H1 (cell line): ENCODE data around the gene ITPR3. TPM values are rescaled to one million over a fixed set of nuclear protein-coding genes. Genes with fewer than 3 reads are reported as not detected.

Experiments
- CTCF ChIA-PET: fragments of 300-600 bp; sonication (Branson Sonifier 250); formaldehyde crosslinking; loops from one replicate; lab custom pipeline; 2021; ENCODE audit not compliant: partially characterized antibody; lab: Charles Lee
- POLR2A ChIA-PET: fragments of 300-600 bp; sonication (Branson Sonifier 250); formaldehyde crosslinking; loops from one replicate; lab custom pipeline; 2021; ENCODE audit warnings: inconsistent platforms; ENCODE audit not compliant: partially characterized antibody; lab: Charles Lee
- DNase-seq, 2 experiments: peaks; one replicate each; pipeline versions ENCODE4 v3.0.0 to v3.0.0-alpha.2; 2010 to 2022; ENCODE audit warnings: low spot score in 2 of 2, low read depth in 1 of 2, mixed read lengths in 1 of 2
- FAIRE-seq: peaks from 2 replicates; lab custom pipeline; 2011; peaks lifted over from hg19 to GRCh38; lab: Jason Lieb, UNC
- H2AFZ ChIP-seq: 2 replicates; pipeline ENCODE4 v1.8.1; 2012; ENCODE audit warnings: low read length, inconsistent platforms
- H2AK5ac ChIP-seq: 2 replicates; pipeline ENCODE4 v1.6.1; 2013; ENCODE audit warnings: low read depth, low read length
- H2BK120ac ChIP-seq: replicated peaks from 2 replicates; pipeline ENCODE3; 2013; ENCODE audit warnings: low read depth, low read length, inconsistent platforms
- H2BK12ac ChIP-seq: 2 replicates; pipeline ENCODE4 v1.6.1; 2013; ENCODE audit warnings: low read depth, low read length
- H2BK15ac ChIP-seq: 2 replicates; pipeline ENCODE4 v1.6.1; 2013; ENCODE audit warnings: low read length
- H2BK20ac ChIP-seq: 2 replicates; pipeline ENCODE4 v1.6.1; 2013; ENCODE audit warnings: low read length
- H2BK5ac ChIP-seq: 2 replicates; pipeline ENCODE4 v1.6.1; 2013; ENCODE audit warnings: low read depth, low read length
- H3K14ac ChIP-seq: 2 replicates; pipeline ENCODE4 v1.6.1; 2013; ENCODE audit warnings: inconsistent platforms; ENCODE audit not compliant: insufficient read length
- H3K18ac ChIP-seq: 2 replicates; pipeline ENCODE4 v1.6.1; 2013; ENCODE audit warnings: low read length; ENCODE audit errors: extremely low read depth
- H3K23ac ChIP-seq: 2 replicates; pipeline ENCODE4 v1.6.1; 2013; ENCODE audit warnings: inconsistent platforms; ENCODE audit not compliant: insufficient read length
- H3K23me2 ChIP-seq: 2 replicates; pipeline ENCODE4 v1.6.1; 2013; ENCODE audit warnings: low read depth, low read length
- H3K27ac ChIP-seq: 2 replicates; pipeline ENCODE4 v1.6.1; 2011; ENCODE audit warnings: low read depth, low read length, inconsistent platforms
- H3K27me3 ChIP-seq, 4 experiments: replicated peaks in 1 of 4; 1 replicate in 1 of 4; 2 replicates in 3 of 4; pipeline versions ENCODE4 v1.6.1 to v1.8.1; 2011 to 2013; ENCODE audit warnings: low read length in 3 of 4, mild to moderate bottlenecking in 3 of 4, inconsistent platforms in 2 of 4, mixed read lengths in 2 of 4, moderate library complexity in 1 of 4; ENCODE audit not compliant: control insufficient read depth in 3 of 4, insufficient read depth in 3 of 4; ENCODE audit errors: extremely low read depth in 1 of 4
- H3K36me3 ChIP-seq, 4 experiments: 2 replicates each; pipeline versions ENCODE4 v1.6.1 to v1.8.1; 2011 to 2013; ENCODE audit warnings: mild to moderate bottlenecking in 4 of 4, low read length in 3 of 4, moderate library complexity in 2 of 4, control low read depth in 1 of 4, inconsistent platforms in 1 of 4; ENCODE audit not compliant: insufficient read depth in 4 of 4, control insufficient read depth in 2 of 4
- H3K4ac ChIP-seq: replicated peaks from 2 replicates; pipeline ENCODE3; 2013; ENCODE audit warnings: low read length, low read depth, mixed read lengths, inconsistent platforms; ENCODE audit not compliant: insufficient read length
- H3K4me1 ChIP-seq, 4 experiments: replicated peaks in 1 of 4; 1 replicate in 1 of 4; 2 replicates in 3 of 4; pipeline versions ENCODE4 v1.6.1 to v1.8.1; 2011 to 2013; ENCODE audit warnings: low read length in 3 of 4, inconsistent platforms in 2 of 4, mixed read lengths in 1 of 4; ENCODE audit not compliant: insufficient read depth in 4 of 4, control insufficient read depth in 3 of 4
- H3K4me2 ChIP-seq, 2 experiments: 2 replicates each; pipeline versions ENCODE4 v1.6.1 to v1.8.1; 2011 to 2013; ENCODE audit warnings: low read depth in 2 of 2, low read length in 2 of 2, control low read depth in 1 of 2, inconsistent platforms in 1 of 2, mild to moderate bottlenecking in 1 of 2; ENCODE audit not compliant: insufficient read depth in 1 of 2
- H3K4me3 ChIP-seq, 4 experiments: fragments of 200-600, 300-600 bp in 1 of 4; sonication (generic), shearing (Covaris generic), sonication (Bioruptor Twin) in 1 of 4; 2 replicates each; pipeline versions ENCODE4 v1.5.1 to v1.8.1; 2011 to 2016; ENCODE audit warnings: low read length in 4 of 4, low read depth in 3 of 4, control low read depth in 2 of 4, inconsistent platforms in 2 of 4, mild to moderate bottlenecking in 2 of 4, mixed read lengths in 1 of 4, moderate library complexity in 1 of 4; ENCODE audit not compliant: insufficient read depth in 2 of 4; ENCODE audit errors: extremely low read depth in 1 of 4
- H3K56ac ChIP-seq: replicated peaks from 2 replicates; pipeline ENCODE3; 2013; ENCODE audit warnings: low read depth, mild to moderate bottlenecking, mixed read lengths, low read length, inconsistent platforms; ENCODE audit not compliant: insufficient read length
- H3K79me1 ChIP-seq: 2 replicates; pipeline ENCODE4 v1.6.1; 2013; ENCODE audit warnings: low read depth, low read length, control low read depth
- H3K79me2 ChIP-seq, 2 experiments: 2 replicates each; pipeline versions ENCODE4 v1.6.1 to v1.8.1; 2012 to 2013; ENCODE audit warnings: low read length in 2 of 2, mild to moderate bottlenecking in 2 of 2, inconsistent platforms in 1 of 2; ENCODE audit not compliant: insufficient read depth in 2 of 2, control insufficient read depth in 1 of 2
- H3K9ac ChIP-seq, 4 experiments: replicated peaks in 1 of 4; 1 replicate in 1 of 4; 2 replicates in 3 of 4; pipeline versions ENCODE4 v1.6.1 to v1.8.1; 2011 to 2013; ENCODE audit warnings: low read depth in 3 of 4, low read length in 3 of 4, control low read depth in 2 of 4, mild to moderate bottlenecking in 2 of 4, moderate library complexity in 2 of 4, inconsistent platforms in 1 of 4; ENCODE audit errors: extremely low read depth in 1 of 4
- H3K9me3 ChIP-seq, 2 experiments: 2 replicates each; pipeline versions ENCODE4 v1.6.1 to v1.8.1; 2012 to 2013; ENCODE audit warnings: mild to moderate bottlenecking in 2 of 2, moderate library complexity in 2 of 2, control low read depth in 1 of 2, inconsistent platforms in 1 of 2, low read depth in 1 of 2, low read length in 1 of 2, mixed read lengths in 1 of 2; ENCODE audit not compliant: insufficient read depth in 2 of 2
- H4K20me1 ChIP-seq, 2 experiments: replicated peaks in 1 of 2; 2 replicates each; pipeline versions ENCODE3 to v1.8.1; 2011 to 2013; ENCODE audit warnings: inconsistent platforms in 2 of 2, low read length in 2 of 2, mild to moderate bottlenecking in 1 of 2; ENCODE audit not compliant: insufficient read depth in 2 of 2, control insufficient read depth in 1 of 2
- H4K5ac ChIP-seq: 2 replicates; pipeline ENCODE4 v1.6.1; 2013; ENCODE audit warnings: low read length, low read depth, mixed read lengths, inconsistent platforms; ENCODE audit not compliant: insufficient read length
- H4K8ac ChIP-seq: 2 replicates; pipeline ENCODE4 v1.8.0; 2013; ENCODE audit warnings: mild to moderate bottlenecking, moderate library complexity, low read length, inconsistent platforms; ENCODE audit not compliant: insufficient read depth; ENCODE audit errors: extremely low read depth
- H4K91ac ChIP-seq: replicated peaks from 2 replicates; pipeline ENCODE3; 2013; ENCODE audit warnings: low read length, mixed read lengths, inconsistent platforms; ENCODE audit not compliant: insufficient read length
- BACH1 ChIP-seq: IDR thresholded peaks from 2 replicates; pipeline ENCODE4 v1.6.1; 2012; ENCODE audit warnings: low read length, improper control_type of control experiment
- BRCA1 ChIP-seq: IDR thresholded peaks from 2 replicates; pipeline ENCODE4 v1.6.1; 2012; ENCODE audit warnings: low read depth, low read length, improper control_type of control experiment
- RFX5 ChIP-seq: IDR thresholded peaks from 2 replicates; pipeline ENCODE4 v1.6.1; 2011; ENCODE audit warnings: low read depth, low read length, improper control_type of control experiment, borderline replicate concordance
- SP1 ChIP-seq: IDR thresholded peaks from 2 replicates; pipeline ENCODE4 v1.6.1; 2011; ENCODE audit warnings: low read depth, low read length
- WGBS, 2 experiments: shearing (Covaris generic) in 1 of 2; methylation state at CpG; one replicate each; pipeline versions ENCODE4 v1.1.6 to v1.1.7; 2013 to 2015; ENCODE audit warnings: low lambda C conversion rate in 2 of 2, mixed read lengths in 2 of 2, inconsistent platforms in 1 of 2, low coverage in 1 of 2, missing lambda C conversion rate in 1 of 2; ENCODE audit not compliant: insufficient replicate concordance in 2 of 2, insufficient coverage in 1 of 2, insufficient read length in 1 of 2; ENCODE audit errors: extremely low coverage in 1 of 2, missing lambda C conversion rate in 1 of 2; 5-methylcytosine and 5-hydroxymethylcytosine counted together
- polyA plus RNA-seq, 7 experiments: library from polyadenylated mRNA; depleted of rRNA in 3 of 7; stranded (reverse) in 5 of 7; unstranded in 2 of 7; fragments of >200 nt in 5 of 7; fragments of 200-250 nt in 2 of 7; gene quantifications; 1 replicate in 5 of 7; 2 replicates in 1 of 7; 4 replicates in 1 of 7; pipeline versions ENCODE4 v1.2.1 to v1.2.3, GENCODE V29; 2011 to 2013; ENCODE audit warnings: missing spikeins in 2 of 7, mixed read lengths in 2 of 7
- total RNA-seq: library from RNA; stranded (reverse); fragmentation: NEBNext Ultra II Directional; extraction: Animal tissue kit (Norgen Biotek cat#: 25700); gene quantifications from 2 replicates; pipeline ENCODE4 v1.2.1, GENCODE V29; 2021

The ITPR3 gene
- total and polyA plus RNA-seq, 2 of the 8 experiments (the other 6 are each of a cell fraction or from before 2014, with no cell fraction given): 29.1 to 45.7 TPM

- H3K27me3 ChIP-seq: no peaks in the 10 kb centered on the region
Measured at GRCh38 chr6:33689148-33689494, 68.0 kb downstream of the ITPR3 start.

More at GRCh38 chr6:33689148-33689494, 68.0 kb downstream of the ITPR3 start:
- Histone ChIP-seq H2BK5ac (no peak overlapping the region), H2BK120ac (no peak overlapping the region), H2AK5ac (no peak overlapping the region), H3K79me1 (no peaks in the 10 kb centered on the region), H4K20me1 (peaks cover 0 to 11% of the 10 kb centered on the region in 2 experiments), H3K56ac (no peak overlapping the region), H3K23ac (no peak overlapping the region), H2AFZ (no peak overlapping the region), H3K18ac (no peak overlapping the region), H3K9me3 (no peaks in the 10 kb centered on the region), H2BK12ac (no peak overlapping the region), H4K91ac (no peak overlapping the region), H3K4ac (no peak overlapping the region), H2BK15ac (no peak overlapping the region), H3K27ac (no peak overlapping the region), H4K8ac (no peak overlapping the region), H4K5ac (no peak overlapping the region), H3K23me2 (no peaks in the 10 kb centered on the region), H3K4me3 (no peak overlapping the region), H3K14ac (no peak overlapping the region), H3K79me2 (no peaks in the 10 kb centered on the region), H3K4me2 (no peak overlapping the region), H3K4me1 (peaks cover 0 to 5% (median 1%) of the 10 kb centered on the region in 4 experiments; a peak in 3 of 7 replicates), H3K36me3 (peaks cover 16 to 60% (median 49%) of the 10 kb centered on the region in 4 experiments), H3K9ac (no peak overlapping the region), H2BK20ac (no peak overlapping the region)
- TF ChIP-seq BRCA1: no peak
- TF ChIP-seq RFX5: no peak
- TF ChIP-seq BACH1: no peak
- TF ChIP-seq SP1: no peak
- DNase-seq (no peak), FAIRE-seq (no peak)
- ChIA-PET CTCF (interaction anchor here (2.0 kb wide), 1 partner anchor 11 kb away, joined by 11 read pairs; no protein-coding TSS in a partner anchor), POLR2A (no interaction called here)
- WGBS, 2 experiments: 84% methylated on average over 12 of the region's 12 CpGs; no CpG with 5 or more reads in 1 of the 2 experiments
